GM19324 (cell line): ENCODE measurements around the gene DIO1.

ENCODE experiments used
- ATAC-seq: cut with Tn5 transposase; IDR thresholded peaks from one replicate; pipeline ENCODE4 v1.9.1; 2021; ENCODE audit warnings: mild to moderate bottlenecking, moderate library complexity; ENCODE audit not compliant: unreplicated experiment, low FRiP score

DIO1 gene

GRCh38 chr1:53938136-53938830 lies 44.3 kb downstream of the DIO1 start:
- no peak for ATAC-seq

GRCh38 chr1:53942127-53942957 lies 48.4 kb downstream of the DIO1 start:
- no peak for ATAC-seq

- no peak for ATAC-seq
These were observed 49.1 kb downstream of the DIO1 start for GRCh38 chr1:53943090-53943489.

GRCh38 chr1:53943490-53944043 lies 49.6 kb downstream of the DIO1 start:
- no peak for ATAC-seq

GRCh38 chr1:53944469-53945182 lies 50.6 kb downstream of the DIO1 start:
- ATAC-seq = no peak

GRCh38 chr1:53945183-53945432 lies 51.1 kb downstream of the DIO1 start:
- ATAC-seq = no peak

- peak; percentile 79 for ATAC-seq
These were observed 51.7 kb downstream of the DIO1 start, which contains the start of gene IFT25 for GRCh38 chr1:53945433-53946251. Gene IFT25 (minus strand): TSS chr1:53945699. CDS start chr1:53940082, 5,617 bp downstream.

GRCh38 chr1:53946252-53947171 lies 52.5 kb downstream of the DIO1 start, which contains the start of gene LRRC42:
Gene LRRC42 (plus strand): TSS chr1:53946350. CDS start chr1:53952000, 5,650 bp downstream.
- peak; percentile 78 for ATAC-seq

GRCh38 chr1:53947172-53947907 lies 53.4 kb downstream of the DIO1 start:
- ATAC-seq = no peak

GRCh38 chr1:53948291-53948690 lies 54.3 kb downstream of the DIO1 start:
- no peak for ATAC-seq

GRCh38 chr1:53949023-53949990 lies 55.3 kb downstream of the DIO1 start:
- ATAC-seq = no peak

GRCh38 chr1:53951697-53952096 lies 57.7 kb downstream of the DIO1 start:
- no peak for ATAC-seq

GRCh38 chr1:53954128-53954527 lies 60.1 kb downstream of the DIO1 start:
- ATAC-seq = no peak

GRCh38 chr1:53956308-53957168 lies 62.6 kb downstream of the DIO1 start:
- no peak for ATAC-seq

- no peak for ATAC-seq
These were observed 63.3 kb downstream of the DIO1 start for GRCh38 chr1:53957194-53957818.

- ATAC-seq = no peak
These were observed 65.8 kb downstream of the DIO1 start for GRCh38 chr1:53959664-53960250.
